GM18511 (cell line): Measurements from ENCODE around the gene MTFP1.
"Not testable (repeated sequence)": the region's sequence is repeated elsewhere in the genome, so short reads cannot be mapped to it uniquely, and the experiment has no call there.

ENCODE experiments used
- ATAC-seq: cut with Tn5 transposase; IDR thresholded peaks from one replicate; pipeline ENCODE4 v1.9.1; 2021; ENCODE audit warnings: mild to moderate bottlenecking, moderate library complexity; ENCODE audit not compliant: unreplicated experiment

MTFP1 gene

GRCh38 chr22:30425616-30426387, at the start of gene MTFP1:
MTFP1 (plus strand) TSS chr22:30425768; CDS start chr22:30425880, 112 bp downstream.
- no peak for ATAC-seq

GRCh38 chr22:30380011-30380410, 45.6 kb upstream of the MTFP1 start:
- ATAC-seq: no peak

- no peak for ATAC-seq
Observed at GRCh38 chr22:30381264-30381663, 44.3 kb upstream of the MTFP1 start.

GRCh38 chr22:30382340-30382739, 43.2 kb upstream of the MTFP1 start:
- ATAC-seq: no peak

GRCh38 chr22:30383061-30383460, 42.5 kb upstream of the MTFP1 start:
- ATAC-seq: no peak

GRCh38 chr22:30385942-30386341, 39.6 kb upstream of the MTFP1 start:
- no peak for ATAC-seq

GRCh38 chr22:30386608-30386959, 39.0 kb upstream of the MTFP1 start:
- ATAC-seq: peak; percentile 6

GRCh38 chr22:30386960-30387827, 38.4 kb upstream of the MTFP1 start, which contains the start of gene RNF215:
RNF215 (minus strand) TSS chr22:30387411; CDS start chr22:30387313, 98 bp downstream.
- peak; percentile 64 for ATAC-seq

- no peak for ATAC-seq
Observed at GRCh38 chr22:30390974-30391691, 34.4 kb upstream of the MTFP1 start.

GRCh38 chr22:30392661-30393321, 32.8 kb upstream of the MTFP1 start:
- ATAC-seq: no peak

- ATAC-seq: no peak
Observed at GRCh38 chr22:30393322-30393680, 32.3 kb upstream of the MTFP1 start.

- ATAC-seq: no peak
Observed at GRCh38 chr22:30393885-30394284, 31.7 kb upstream of the MTFP1 start.

GRCh38 chr22:30396871-30397655, 28.5 kb upstream of the MTFP1 start, which contains the start of gene SEC14L2:
SEC14L2 (plus strand) TSS chr22:30397018; CDS start chr22:30397117, 99 bp downstream.
- ATAC-seq: no peak

GRCh38 chr22:30397656-30398635, 27.6 kb upstream of the MTFP1 start:
- no peak for ATAC-seq

GRCh38 chr22:30398685-30399680, 26.6 kb upstream of the MTFP1 start:
- no peak for ATAC-seq

- ATAC-seq: no peak
Observed at GRCh38 chr22:30399718-30400117, 25.9 kb upstream of the MTFP1 start.

GRCh38 chr22:30400159-30400558, 25.4 kb upstream of the MTFP1 start:
- ATAC-seq: no peak

GRCh38 chr22:30401024-30401423, 24.5 kb upstream of the MTFP1 start:
- ATAC-seq: not testable (repeated sequence)
